ENCODE data around the gene BRIP1. TPM values are rescaled to one million over a fixed set of nuclear protein-coding genes. Genes with fewer than 3 reads are reported as not detected.
"Not testable (repeated sequence)": the region's sequence is repeated elsewhere in the genome, so short reads cannot be mapped to it uniquely, and the experiment has no call there.

Gene BRIP1
- total RNA-seq, 1 donor from 2014 or later = 6.5 TPM

DNA sequence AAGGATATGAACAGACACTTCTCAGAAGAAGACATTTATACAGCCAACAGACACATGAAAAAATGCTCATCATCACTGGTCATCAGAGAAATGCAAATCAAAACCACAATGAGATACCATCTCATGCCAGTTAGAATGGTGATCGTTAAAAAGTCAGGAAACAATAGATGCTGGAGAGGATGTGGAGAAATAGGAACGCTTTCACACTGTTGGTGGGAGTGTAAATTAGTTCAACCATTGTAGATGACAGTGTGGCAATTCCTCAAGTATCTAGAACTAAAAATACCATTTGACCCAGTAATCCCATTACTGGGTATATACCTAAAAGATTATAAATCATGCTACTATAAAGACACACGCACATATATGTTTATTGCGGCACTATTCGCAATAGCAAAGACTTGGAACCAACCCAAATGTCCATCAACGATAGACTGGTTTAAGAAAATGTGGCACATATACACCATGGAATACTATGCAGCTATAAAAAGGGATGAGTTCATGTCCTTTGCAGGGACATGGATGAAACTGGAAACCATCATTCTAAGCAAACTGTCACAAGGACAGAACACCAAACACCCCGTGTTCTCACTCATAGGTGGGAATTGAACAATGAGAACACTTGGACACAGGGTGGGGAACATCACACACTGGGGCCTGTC, 186.0 kb downstream of the BRIP1 start:
- FAIRE-seq; DNase-seq (ENCODE audit: low spot score in 2 of 2): not testable (repeated sequence)

DNA sequence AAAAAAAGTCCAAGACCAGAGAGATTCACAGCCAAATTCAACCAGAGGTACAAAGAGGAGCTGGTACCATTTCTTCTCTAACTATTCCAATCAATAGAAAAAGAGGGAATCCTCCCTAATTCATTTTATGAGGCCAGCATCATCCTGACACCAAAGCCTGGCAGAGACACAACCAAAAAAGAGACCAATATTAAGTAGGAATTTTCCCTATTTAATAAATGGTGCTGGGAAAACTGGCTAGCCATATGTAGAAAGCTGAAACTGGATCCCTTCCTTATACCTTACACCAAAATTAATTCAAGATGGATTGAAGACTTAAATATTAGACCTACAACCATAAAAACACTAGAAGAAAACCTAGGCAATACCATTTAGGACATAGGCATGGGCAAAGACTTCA, 186.8 kb downstream of the BRIP1 start:
- not testable (repeated sequence) for FAIRE-seq

DNA sequence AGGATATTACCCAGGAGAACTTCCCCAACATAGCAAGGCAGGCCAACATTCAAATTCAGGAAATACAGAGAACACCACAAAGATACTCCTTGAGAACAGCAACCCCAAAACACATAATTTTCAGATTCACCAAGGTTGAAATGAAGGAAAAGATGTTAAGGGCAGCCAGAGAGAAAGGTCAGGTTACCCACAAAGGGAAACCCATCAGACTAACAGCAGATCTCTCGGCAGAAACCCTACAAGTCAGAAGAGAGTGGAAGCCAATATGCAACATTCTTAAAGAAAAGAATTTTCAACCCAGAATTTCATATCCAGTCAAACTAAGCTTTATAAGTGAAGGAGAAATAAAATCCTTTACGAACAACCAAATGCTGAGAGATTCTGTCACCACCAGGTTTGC, 188.7 kb downstream of the BRIP1 start:
- FAIRE-seq; DNase-seq (ENCODE audit: low spot score in 2 of 2): not testable (repeated sequence)

More for the DNA sequence above, 186.8 kb downstream of the BRIP1 start:
- DNase-seq (ENCODE audit: low spot score in 2 of 2) = not testable (repeated sequence)

DNA sequence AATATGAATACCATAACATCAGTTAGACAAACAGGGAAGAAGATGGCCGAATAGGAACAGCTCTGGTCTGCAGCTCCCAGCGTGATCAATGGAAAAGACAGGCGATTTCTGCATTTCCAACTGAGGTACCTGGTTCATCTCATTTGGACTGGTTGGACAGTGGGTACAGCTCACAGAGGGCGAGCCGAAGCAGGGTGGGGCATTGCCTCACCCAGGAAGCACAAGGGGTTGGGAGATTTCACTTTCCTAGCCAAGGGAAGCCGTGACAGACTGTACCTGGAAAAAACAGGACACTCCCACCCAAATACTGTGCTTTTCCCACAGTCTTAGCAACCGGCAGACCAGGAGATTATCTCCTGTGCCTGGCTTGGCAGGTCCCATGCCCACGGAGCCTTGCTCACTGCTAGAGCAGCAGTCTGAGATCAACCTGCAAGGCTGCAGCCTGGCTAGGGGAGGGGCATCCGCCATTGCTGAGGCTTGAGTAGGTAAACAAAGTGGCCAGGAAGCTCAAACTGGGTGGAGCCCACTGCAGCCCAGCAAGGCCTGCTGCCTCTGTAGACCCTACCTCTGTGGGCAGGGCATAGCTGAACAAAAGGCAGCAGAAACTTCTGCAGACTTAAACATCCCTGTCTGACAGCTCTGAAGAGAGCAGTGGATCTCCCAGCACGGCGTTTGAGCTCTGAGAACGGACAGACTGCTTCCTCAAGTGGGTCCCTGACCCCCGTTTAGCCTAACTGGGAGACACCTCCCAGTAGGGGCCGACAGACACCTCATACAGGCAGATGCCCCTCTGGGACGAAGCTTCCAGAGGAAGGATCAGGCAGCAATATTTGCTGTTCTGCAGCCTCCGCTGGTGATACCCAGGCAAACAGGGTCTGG, 190.1 kb downstream of the BRIP1 start:
- not testable (repeated sequence) for DNase-seq (ENCODE audit: low spot score in 2 of 2); FAIRE-seq

DNA sequence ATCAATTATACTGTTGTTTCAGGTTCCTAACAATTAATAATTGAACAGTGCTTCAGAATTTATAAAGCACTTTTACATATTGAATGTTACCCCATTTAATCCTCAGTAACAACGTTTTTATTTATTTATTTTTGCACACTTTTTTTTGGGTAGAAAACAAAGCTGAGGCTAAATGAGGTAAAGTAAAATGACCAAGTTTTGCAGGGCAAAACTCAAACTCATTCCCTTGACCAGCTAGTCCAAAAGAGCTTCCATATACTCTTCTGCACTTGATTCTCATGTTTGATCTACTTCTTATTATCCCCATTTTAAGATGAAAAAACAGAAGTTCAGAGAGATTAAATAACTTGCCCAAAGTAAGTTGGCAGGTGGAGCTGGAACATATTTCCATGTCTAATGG, 191.2 kb downstream of the BRIP1 start:
- FAIRE-seq (no peak), DNase-seq (ENCODE audit: low spot score in 2 of 2) (no peak)

DNA sequence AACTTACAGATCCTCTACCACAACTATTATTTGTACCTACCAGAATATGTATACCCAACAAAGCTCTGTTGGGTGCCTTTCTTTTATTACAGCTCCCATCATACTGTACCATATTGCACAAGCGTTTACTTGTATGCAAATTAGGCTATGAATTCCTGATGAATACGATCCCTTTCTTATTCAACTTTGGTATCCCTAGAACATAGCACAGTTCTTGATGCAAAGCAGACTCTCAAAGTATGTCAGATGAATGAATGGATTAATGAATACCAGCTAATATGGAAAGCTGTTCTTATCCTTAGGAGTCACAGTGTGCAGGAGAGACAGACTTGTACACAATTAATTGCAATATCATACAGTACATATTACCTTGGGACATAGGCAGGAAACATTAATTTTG, 192.6 kb downstream of the BRIP1 start:
- DNase-seq (ENCODE audit: low spot score in 2 of 2) (no peak), FAIRE-seq (no peak)

DNA sequence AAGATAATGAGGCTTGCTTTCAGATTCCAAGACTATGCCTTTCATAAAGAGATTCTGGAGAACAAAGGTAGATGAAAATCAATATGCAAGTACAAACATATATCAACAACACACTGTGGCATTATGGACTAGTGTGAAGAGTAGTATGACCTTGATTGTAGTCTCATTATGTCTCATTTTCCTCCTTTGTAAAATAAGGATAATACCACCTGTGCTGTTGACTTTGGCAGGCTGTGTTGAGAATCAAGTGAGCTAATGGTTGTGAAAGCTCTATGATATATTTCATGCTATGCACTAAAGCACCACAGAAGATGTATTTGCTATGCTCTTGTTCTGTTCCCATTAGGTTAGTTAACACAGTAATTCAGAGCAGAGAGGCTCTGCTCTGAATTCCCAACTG, 193.8 kb downstream of the BRIP1 start:
- FAIRE-seq = no peak

DNA sequence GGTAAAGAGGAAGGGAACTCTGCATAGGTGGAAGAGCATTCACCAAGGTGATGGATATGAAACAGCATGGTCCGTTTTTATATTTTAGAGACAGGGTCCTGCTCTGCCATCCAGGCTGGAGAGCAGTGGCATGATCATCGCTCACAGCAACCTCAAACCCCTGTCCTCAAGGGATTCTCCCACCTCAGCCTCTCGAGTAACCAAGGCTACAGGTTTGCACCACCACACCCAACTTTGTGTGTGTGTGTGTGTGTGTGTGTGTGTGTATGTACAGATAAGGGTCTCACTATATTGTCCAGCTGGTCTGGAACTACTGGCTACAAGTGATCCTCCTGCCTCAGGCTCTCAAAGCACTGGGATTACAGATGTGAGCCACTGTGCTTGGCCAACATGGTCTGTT, 194.8 kb downstream of the BRIP1 start:
- DNase-seq (ENCODE audit: low spot score in 2 of 2) (no peak), FAIRE-seq (no peak)

More for the DNA sequence above, 193.8 kb downstream of the BRIP1 start:
- no peak for DNase-seq (ENCODE audit: low spot score in 2 of 2)

DNA sequence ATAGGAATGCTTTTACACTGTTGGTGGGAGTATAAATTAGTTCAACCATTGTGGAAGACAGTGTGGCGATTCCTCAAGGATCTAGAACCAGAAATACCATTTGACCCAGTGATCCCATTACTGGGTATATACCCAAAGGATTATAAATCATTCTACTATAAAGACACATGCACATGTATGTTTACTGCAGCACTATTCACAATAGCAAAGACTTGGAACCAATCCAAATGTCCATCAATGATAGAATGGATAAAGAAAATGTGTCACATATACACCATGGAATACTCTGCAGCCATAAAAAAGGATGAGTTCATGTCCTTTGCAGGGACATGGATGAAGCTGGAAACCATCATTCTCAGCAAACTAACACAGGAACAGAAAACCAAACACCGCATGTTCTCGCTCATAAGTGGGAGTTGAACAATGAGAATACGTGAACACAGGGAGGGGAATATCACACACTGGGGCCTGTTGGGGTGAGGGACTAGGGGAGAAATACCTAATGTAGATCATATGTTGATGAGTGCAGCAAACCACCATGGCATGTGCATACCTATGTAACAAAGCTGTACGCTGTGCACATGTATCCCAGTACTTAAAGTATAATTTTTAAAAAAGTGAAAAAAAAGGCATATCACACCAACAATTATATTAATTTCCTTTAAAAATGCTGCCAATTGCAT, 196.8 kb downstream of the BRIP1 start:
- not testable (repeated sequence) for DNase-seq (ENCODE audit: low spot score in 2 of 2); FAIRE-seq

DNA sequence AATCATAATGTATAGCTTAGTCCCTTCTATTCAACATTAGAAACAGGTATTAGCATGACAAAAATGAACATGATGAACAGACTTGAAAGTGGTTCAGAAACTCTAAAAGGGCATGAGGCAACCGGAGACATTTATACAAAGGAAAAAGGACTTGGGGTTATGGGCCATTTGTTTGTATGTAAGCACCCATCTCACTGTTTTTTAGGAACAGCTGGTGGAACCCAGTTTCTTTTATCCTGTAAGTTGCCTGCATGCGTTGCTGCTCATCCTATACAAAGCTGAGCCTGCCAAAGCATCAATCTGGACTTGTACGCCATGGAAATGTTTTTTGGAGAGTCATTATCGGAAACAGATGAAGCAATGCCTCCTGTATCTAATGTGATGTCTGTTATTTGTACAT, 200.0 kb downstream of the BRIP1 start:
- DNase-seq (ENCODE audit: low spot score in 2 of 2) (no peak), FAIRE-seq (no peak)

DNA sequence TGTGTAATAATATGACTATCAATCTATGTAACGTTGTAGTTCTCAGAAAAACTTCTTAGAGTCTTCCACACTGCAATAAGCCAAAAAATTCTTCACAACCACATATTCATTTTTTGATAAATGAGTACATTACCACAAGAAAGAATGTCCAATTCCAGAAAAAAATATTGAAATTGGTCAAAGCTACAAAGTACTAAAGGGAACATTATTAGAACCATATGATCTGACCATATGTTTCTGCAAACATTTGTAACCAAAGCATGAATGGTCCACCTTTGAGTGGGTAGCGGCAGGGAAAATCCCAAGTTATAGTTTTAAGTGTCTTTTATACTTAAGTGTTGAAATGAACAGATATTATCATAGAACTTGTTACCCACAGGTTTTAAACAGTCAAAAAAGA, 200.6 kb downstream of the BRIP1 start:
- FAIRE-seq = no peak
- no peak for DNase-seq (ENCODE audit: low spot score in 2 of 2)

DNA sequence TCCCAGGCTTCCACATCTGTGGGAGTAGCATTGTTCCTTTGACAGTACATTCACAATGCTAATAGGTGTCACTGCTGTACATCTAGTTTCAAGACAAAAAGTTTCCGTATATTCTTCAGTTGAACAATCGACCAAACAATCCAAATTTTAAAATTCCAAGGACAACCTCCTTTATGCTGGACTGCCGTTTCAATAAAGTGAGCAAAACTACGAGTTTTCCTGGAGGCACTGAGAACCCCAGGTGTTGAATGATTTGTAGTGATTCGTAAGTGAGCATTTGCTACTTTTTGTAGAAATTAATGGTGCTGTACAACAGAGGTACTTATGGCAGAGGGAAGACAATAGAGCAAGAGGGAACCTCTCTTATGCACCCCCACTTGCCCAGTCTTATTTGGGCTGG, 201.1 kb downstream of the BRIP1 start:
- DNase-seq (ENCODE audit: low spot score in 2 of 2) (no peak), FAIRE-seq (no peak)

DNA sequence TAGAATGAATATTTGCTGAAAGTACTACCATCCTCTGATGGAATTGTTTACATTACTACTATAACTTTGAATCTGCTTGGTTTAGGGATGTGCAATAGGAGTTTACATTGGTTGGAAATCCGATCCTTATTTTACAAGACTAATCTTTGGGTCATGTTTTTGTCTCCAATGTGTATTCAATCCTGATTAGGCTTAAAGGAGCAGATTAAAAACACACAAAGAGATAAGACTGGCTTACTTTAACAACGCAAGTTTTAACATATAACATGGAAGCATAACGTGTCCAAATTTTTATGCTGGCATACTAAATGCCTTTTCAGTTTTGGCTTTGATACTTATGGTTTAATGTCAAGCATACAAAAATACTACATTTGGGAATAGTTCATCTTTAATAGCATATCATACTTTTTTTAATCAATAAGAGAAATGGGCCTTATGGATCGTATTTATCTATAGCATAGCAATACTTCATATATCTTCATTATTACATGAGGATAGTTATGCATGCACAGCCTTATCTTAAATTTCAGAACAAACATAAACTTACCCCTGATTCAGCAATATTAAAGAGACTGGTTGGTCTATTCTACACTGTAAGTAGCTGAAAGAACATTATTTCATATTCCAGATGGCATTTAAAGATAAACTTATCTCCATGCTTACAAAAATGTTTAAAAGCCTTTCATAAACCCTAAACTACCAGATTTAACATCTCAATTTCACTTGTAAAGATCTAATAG, 202.4 kb downstream of the BRIP1 start:
- DNase-seq (ENCODE audit: low spot score in 2 of 2) (no peak), FAIRE-seq (no peak)

DNA sequence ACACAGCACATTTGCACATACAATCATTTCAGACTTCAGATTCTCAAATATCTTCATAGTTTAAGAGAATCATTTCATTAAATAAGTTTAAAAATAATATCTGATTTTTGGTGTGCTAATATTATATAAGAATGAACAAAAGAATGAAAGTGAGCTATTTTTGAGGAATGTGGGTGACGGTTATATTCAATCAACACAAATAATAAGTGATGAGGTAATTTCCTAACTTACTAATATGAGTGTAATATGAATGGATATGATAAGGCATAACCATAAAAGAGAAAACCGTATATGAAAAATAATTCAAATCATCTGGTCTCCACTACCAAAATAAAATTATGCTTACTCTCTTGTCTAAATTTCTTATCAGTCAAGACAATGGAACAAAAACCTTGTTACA, 203.9 kb downstream of the BRIP1 start:
- FAIRE-seq = no peak
- no peak for DNase-seq (ENCODE audit: low spot score in 2 of 2)

DNA sequence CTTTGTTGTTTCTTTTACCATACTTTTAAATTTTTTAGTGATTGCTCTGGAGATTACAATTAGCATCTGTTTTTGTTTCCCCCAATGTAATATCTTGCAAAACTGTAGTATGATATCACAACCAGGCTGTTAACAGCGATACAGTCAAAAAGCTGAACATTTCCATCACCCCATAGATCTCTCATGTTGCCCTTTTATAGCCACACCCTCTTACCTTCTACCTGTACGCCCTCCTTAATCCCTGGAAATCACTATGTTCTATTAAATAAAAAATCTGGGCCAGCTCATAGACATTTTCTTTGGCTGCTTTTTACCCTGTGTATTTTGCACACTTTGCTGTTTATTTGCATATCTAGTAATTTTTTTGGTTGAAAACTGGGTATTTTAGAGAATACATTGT, 205.1 kb downstream of the BRIP1 start:
- FAIRE-seq (no peak), DNase-seq (ENCODE audit: low spot score in 2 of 2) (no peak)

DNA sequence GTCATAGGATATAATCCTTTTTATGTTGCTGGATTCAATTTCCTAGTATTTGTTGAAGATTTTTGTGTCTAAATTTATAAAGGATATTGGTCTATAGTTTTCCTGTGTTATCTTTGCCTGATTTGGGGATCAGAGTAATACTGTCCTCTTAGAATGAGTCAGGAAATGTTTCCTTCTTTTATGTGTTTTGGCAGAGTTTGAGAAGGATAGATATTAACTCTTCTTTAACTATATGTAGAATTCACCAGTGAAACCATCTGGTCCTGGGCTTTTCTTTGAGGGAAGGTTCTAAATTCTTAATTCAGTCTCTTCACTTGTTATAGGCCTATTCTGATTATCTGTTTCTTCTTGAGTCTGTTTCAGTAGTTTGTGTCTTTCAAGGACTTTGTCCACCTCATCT, 206.0 kb downstream of the BRIP1 start:
- DNase-seq (ENCODE audit: low spot score in 2 of 2) (no peak), FAIRE-seq (no peak)

DNA sequence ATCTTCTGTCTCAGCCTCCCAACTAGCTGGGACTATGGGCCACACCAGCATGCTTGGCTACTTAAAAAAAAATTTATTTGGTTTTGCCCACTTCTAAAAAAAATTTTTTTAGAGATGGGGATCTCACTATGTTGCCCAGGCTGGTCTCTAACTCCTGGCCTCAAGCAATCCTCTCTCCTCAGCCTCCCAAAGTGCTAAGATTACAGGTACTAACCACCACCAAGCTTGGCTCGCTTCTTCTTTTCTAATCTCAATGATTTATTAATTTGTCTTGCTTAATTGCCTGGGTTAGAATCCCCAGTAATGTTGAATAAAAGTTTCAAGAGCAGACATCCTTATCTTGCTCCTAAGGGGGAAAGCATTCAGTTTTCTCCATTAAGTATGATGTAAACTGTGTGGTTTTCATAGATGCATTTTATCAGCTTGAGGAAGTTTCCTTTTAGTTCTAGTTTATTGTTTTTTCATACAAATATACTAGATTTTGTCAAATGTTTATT, 206.6 kb downstream of the BRIP1 start:
- DNase-seq (ENCODE audit: low spot score in 2 of 2) (no peak), FAIRE-seq (no peak)

DNA sequence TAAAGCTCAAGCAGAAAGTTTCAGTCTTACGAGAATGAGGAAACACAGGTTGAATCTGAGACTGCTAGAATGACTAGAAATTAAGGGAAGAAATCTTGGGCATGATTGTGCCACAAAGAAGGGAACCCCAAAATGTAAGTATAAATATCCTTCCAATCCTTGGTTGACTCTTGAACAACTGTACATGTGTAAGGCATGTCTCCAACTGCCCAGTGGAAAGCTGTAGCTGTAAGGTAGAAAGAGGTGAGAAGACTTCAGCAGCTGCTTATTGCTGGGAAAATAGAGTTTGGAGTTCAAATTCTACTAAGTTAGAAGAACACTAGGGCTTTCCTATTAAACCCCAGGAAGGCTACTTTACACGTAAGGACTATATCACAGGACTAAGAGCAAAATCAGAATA, 212.6 kb downstream of the BRIP1 start:
- DNase-seq (ENCODE audit: low spot score in 2 of 2) (no peak), FAIRE-seq (no peak)

DNA sequence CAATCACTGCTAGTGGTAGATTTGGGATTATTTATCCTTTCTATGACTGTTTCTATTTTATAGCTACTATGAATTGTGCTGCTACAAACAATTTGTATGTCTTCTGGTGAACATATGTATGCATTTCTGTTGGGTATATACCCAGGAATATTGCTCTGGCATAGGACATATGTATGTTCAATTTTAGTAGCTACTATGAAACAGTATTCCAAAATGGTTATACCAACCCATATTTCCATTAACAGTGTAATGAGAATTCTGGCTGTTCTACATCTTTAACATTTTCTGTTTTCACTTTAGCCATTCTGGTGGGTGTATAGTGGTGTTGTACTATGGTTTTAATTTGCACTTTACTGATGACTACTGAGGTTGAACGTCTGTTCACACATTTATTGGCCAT, 214.7 kb downstream of the BRIP1 start:
- FAIRE-seq (no peak), DNase-seq (ENCODE audit: low spot score in 2 of 2) (no peak)

DNA sequence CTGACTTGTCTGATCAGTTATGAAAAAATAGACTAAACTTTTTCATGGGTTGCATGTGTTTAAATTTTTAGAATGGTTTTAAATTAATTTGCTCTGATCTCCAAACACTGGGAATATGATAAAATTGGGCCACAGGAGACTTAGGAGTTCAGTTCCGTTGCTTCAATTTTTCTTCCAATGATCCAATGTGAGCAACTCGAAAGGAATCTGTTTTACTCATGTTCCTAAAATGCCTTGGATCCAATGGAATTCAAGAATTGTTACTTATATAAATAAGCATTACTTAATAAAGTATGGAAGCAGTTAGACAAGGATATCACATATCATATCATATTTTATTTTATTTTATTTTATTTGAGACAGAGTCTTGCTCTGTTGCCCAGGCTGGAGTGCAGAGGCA, 216.3 kb downstream of the BRIP1 start:
- FAIRE-seq (no peak), DNase-seq (ENCODE audit: low spot score in 2 of 2) (no peak)

Measured in frontal cortex (tissue), 4 donors.